Measurements from ENCODE around the gene GJC2.

Gene GJC2

DNA sequence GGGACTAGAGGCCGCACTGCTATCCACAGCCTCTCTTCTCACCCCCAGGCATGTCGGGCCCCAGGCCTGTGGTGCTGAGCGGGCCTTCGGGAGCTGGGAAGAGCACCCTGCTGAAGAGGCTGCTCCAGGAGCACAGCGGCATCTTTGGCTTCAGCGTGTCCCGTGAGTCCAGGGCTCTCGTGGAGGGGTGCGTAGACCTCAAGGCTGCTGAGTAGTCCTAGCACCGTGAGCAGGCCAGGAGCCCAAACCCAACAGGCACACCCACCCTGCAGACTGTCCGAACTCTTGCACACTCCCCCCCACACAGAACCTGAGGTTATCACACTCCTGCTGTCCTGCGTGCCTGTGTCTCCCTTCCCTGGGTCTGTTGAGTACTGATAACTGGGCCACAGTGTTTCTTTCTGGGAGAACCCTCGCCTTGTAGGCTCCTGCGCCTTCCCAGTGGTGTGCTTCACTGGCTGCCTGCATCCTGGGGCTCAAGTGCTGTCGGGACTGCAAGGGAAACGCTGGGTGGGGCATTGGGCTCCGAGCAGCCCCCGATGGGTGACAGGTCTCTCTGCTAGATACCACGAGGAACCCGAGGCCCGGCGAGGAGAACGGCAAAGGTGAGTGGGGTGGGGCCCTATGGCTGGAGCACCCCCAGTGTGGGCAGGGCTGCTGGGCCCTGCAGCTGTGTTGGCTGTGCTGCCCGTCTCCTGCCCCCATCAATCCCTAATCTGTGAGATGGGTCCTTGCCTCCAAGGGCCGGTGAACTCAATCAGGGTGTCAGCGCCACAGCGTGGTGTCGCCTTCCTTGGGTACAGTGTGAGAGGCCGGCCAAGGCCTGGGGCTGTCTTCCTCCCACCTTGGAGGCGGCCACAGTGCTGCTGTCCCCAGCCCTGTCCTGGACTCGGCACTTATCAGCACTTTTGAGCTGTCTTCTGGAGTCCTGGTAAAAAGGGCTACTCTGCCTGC lies 4.0 kb upstream of the GJC2 start:
- DNase-seq (ENCODE audit: low read depth), result no peak

DNA sequence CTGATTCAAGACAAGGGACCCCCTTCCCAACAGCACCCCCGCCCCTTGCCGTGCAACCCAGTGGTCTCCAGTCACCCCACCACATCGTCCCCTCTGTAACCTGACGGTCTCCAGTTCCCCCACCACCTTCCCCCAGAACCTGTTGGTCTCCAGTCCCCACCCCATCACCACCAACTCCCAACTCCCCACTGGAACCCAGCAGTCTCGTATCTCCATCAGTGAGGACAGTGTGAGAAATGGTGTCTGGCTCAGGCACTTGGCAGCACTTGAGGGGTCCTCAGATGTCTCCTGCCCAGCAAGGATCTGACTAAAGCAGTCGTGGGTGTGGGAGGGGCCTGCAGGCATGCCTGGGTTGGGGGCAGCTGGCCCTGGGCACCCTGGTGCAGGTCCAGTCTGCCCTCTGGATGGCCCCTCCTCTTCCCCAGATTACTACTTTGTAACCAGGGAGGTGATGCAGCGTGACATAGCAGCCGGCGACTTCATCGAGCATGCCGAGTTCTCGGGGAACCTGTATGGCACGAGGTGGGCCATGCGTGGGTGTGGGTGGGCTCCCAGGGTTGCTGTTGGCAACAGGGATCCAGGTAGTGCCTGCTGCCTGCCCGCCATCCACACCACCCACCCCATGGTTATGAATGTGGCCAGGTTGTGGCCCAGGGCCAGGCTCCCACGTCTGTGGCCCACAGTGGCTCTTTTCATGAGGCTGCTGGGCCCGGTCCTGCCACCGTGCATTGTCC lies 3.1 kb upstream of the GJC2 start:
- DNase-seq (ENCODE audit: low read depth), result no peak

DNA sequence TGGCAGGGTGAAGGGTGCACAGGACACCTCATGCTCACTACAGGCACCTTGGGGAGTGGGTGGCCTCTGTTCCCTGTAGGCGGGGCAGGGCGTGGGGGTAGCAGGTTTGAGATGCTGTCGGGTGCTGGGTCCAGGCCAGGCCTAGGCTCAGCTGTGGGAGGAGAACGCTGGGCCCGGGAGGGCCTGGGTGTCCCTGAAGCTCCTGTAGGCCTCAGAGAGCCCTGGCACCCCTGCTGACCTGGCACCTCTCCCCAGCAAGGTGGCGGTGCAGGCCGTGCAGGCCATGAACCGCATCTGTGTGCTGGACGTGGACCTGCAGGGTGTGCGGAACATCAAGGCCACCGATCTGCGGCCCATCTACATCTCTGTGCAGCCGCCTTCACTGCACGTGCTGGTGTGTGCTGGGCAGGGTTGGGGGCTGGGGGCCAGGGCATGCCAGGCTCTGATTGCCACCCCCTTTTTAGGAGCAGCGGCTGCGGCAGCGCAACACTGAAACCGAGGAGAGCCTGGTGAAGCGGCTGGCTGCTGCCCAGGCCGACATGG lies 2.5 kb upstream of the GJC2 start:
- DNase-seq (ENCODE audit: low read depth), result no peak

DNA sequence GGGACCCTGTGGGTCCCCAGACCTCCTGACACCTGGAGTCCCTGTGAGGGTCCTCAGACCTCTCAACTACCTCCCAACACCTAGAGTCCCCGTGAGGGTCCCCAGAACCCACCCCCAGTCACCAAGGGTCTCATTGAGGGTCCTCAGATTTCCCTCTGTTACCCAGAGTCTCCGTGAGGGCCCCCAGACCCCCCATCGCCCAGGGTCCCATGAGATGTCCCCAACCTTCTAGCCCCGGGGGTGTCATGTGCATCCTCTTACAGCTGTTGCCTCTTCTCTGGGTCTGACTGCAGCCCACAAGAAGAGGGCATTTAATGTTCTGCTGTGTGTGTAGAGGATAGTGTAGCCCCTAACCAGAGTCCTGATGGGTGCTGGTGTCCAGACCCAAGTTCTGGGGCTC lies 2.0 kb upstream of the GJC2 start:
- DNase-seq (ENCODE audit: low read depth), result no peak

DNA sequence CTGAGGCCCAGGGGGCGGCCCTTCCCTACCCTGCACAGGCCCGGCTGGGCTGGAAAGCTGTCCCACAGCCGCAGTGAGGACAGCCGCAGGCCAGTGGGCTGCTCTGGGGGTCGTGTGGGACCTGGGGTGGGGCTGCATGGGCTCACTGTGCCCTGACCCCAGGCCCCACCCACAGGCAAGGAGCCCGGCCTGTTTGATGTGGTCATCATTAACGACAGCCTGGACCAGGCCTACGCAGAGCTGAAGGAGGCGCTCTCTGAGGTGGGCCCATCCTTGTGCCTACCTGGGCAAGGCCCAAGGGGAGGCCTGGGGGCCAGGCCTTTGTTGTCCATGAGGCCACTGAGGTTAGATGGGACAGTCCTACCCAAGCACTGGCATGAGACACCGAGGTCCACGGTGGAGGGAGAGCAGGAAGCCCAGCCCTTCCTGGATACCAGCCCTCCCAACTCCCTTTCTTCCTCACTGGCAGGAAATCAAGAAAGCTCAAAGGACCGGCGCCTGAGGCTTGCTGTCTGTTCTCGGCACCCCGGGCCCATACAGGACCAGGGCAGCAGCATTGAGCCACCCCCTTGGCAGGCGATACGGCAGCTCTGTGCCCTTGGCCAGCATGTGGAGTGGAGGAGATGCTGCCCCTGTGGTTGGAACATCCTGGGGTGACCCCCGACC lies 1.4 kb upstream of the GJC2 start:
- DNase-seq (ENCODE audit: low read depth), result no peak

DNA sequence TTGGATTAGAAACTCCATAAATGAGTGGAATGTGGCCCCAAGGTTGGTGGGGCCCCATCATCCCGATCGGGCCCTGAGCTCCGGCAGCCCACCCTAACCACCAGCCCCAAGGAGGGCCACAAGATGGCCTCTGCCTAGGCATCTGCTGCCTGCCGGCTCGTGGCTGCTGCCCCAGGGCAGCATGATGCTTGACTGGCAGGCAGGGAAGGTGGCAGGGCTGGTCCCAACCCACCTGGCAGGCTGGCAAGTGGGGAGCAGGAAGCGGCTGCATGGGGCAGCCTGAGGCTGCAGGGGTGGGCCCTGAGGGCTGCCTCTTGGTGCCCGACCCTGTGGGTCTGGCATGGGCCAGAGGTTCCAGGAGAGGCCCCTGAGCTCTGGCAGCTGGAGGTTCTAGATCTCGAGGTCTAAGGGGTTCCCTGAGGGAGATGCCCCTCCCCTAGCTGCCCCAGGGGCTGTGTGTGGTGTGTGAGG lies 760 bp upstream of the GJC2 start:
- DNase-seq (ENCODE audit: low read depth), result no peak

DNA sequence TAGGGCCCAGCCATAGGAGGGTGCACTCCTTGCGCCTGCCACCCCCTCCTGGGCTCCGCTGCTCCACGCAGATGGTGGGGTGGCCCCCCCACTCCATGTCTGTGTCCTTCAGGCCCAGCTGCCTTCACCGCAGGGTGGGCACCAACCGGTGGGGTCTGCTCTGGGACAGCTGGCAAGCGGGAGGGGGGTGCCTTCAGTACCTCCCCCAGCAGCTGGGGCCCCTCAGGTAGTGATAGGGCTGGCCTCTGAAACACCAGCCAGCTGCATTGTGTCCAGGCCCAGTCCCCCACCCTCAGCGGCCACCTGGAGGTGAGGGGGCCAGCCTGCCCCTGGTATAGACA lies 360 bp downstream of the GJC2 start:
- no peak for DNase-seq (ENCODE audit: low read depth)

DNA sequence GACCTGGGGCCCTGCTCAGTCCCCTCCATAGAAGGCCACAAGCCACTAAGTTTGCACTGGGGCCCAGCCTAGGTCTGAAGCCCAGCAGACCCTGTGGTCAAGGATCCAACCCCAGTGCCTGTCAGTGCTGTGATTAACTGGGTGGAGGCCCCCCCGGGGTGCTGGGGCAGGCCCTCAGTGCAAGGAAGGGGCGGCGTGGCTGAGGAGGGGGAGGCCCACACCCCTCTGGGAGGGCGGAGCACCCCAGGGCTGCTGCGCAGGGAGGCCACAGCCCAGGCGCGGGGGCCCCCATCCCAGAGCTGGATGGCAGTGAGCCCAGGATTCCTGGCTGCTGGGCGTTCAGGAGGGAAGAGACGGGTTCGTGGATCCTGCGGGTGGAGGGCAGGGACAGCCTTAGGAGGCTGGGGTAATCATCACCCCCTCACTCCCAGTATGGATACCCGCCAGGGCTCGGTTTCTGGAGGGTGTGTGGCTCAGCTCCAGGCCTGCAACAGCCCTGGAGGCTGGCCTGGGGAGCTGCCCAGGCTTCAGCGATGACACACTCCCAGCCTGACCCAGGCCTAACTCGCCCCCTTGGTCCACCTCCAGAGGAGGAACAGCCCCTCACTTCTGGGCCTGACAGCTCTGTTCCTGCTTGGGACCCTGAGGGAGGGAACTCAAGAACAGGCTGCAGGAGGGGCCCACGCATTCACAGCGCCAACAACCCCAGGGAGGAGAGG lies 890 bp downstream of the GJC2 start:
- peak; percentile 35 for DNase-seq (ENCODE audit: low read depth)

DNA sequence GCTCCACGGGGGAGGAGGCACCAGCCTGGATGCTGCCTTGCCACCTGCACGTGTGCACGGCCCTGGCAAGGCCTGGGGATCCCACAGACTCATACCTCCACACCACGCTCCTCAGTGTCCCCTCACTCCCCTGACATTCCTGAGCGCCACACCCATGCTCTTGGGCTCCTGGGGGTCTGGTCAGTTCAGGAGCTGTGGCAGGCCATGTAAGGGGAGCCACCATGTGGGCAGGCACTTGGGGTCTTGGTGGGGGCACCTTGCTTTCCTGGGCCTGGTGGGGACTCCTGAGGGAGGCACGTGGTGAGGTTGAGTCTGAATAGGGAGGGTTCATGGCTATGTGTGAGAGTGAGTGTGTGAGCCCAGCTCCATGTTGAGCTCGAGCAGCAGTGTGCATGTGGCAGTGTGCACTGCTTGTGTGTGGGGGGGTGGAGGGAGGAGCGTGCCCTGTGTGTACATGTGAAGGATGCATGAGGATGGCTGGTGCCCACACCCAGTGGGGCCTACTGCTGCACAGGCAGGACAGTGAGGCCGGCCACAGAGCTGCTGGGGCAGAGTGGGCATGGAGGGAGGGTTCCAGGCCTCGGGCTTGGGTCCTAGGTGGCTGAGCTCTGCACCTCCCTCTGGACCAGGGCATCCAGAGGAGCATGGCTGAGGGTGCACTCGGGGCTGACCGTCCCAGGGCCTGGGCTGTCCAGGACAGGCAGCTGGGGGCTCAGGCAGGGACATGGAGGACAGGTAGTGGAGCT lies 1.6 kb downstream of the GJC2 start:
- DNase-seq (ENCODE audit: low read depth), result no peak

DNA sequence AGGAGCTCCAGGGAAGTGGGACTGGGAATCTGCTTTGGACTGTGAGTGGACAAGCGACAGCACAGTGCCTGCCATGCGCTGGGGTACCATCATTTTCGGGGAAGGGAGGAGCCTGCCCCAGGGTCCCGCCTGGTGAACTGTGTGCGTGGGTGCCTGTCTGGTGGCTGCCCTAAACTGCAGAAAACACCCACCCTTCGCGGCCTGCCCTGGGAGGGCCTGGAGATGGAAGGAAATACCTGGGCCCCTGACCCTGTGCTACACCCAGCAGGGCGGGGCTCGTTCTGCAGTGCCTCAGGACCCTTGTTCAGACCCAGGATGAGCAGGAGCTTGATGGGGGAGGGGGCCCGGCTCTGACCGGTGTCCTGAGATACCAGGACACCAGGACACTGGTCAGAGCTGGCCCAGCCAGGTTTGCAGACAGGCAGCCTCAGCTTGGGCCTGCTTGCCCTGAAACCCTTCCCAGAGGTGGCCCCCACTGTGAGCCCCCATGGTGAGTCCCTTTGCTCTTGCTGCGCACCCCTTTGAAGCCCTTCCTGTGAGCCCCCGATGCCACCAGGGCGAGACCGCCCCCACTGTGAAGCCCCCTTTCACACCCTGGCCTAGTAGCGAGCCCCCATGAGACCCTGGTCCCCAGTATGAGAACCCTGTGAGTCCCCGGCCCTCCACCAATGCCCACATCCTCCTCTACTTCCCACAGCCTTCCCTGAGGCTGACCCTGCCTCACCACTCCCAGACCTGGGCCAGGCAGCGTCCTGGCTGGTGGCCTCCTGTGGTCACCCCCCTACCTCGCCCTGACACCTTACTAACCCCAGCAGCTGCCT lies 2.6 kb downstream of the GJC2 start:
- DNase-seq (ENCODE audit: low read depth), result no peak

DNA sequence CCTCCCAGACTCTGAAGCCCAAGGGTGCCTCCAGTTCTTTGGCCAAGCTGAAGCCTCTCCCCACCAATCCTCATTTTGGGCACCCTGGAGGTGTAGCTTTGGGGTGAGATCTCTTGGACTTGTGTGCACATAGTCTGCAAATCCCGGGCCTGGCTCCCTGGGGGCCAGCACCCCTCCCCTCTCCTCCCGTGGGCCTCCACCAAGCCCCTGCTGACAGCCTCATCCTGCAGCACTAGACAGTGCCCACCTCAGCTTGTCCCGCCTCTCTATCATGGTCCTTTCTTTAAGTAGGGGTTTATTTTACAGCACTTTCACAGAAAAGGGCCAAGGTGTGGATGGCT lies 3.2 kb downstream of the GJC2 start:
- no peak for DNase-seq (ENCODE audit: low read depth)

DNA sequence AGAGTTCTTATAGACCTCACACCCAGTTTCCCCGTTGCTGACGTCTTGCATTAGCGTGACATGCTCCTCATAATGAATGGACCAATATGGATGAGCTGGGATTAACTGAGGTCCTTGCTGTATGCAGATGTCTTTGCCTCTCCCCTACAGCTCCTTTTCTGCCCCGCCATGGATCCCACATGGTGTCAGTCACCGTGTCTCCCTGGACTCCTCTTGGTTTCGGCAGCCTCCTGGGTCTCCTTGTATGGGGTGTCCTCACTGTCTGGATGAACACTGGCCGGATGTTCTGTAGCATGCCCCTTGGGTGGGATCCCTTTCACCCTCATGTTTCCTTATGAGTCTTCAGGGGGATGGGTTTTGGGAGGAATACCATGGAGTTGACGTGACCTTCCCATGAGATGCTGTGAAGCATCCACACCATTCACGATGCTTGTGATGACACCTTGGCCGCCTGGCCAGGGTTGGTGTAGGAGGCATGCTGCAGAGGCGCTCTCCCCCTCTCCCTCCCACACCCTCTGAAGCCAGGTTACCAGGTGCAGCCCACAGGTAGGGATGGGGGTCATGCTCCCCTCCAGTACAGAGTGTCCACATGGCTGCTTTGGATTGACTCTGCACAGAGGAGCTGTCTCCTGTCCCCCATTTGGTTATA lies 4.4 kb downstream of the GJC2 start:
- DNase-seq (ENCODE audit: low read depth), result no peak

DNA sequence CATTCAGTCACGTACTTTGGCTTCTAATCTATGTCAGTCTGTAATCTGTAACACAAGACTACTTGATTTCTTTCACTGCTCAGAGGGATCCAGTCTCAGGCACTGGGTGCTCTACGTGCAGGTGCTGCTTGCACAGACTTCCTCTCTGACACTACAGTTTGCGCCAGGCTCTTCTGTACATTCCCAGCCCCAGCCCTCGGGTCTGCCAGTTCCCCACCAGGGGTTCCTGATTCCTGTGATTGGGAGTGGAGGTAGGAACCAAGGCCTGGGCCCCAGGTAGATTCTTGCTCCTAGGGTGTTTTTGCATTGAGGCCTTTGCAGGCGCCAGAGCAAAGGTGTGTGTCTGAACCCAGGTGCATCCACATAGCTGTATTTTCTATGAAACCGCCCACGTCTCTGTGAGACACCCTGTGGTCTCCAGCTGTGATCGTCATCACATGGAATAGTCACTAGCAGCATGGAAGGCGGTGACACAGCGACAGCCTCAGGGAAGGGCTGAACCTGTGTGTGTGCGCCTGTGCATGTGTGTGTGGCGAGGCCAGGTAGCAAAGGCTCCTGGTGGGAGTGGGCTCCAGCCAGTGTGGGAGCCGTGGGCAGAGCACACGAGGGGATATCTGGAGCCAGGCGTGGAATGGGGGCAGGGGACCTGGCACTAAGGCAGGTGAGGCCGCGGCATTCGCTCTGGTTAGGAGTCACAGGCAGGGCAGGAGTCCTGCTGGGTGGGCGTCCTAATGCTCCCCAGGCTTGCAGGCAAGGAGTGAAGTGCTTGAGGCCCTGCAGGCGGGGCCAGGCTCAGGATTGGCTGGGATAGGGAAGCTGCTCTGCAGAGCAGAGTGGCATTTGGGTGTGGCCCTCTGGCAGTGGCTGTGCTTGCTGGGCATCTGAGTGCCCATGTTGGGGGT lies 5.2 kb downstream of the GJC2 start:
- no peak for DNase-seq (ENCODE audit: low read depth)

DNA sequence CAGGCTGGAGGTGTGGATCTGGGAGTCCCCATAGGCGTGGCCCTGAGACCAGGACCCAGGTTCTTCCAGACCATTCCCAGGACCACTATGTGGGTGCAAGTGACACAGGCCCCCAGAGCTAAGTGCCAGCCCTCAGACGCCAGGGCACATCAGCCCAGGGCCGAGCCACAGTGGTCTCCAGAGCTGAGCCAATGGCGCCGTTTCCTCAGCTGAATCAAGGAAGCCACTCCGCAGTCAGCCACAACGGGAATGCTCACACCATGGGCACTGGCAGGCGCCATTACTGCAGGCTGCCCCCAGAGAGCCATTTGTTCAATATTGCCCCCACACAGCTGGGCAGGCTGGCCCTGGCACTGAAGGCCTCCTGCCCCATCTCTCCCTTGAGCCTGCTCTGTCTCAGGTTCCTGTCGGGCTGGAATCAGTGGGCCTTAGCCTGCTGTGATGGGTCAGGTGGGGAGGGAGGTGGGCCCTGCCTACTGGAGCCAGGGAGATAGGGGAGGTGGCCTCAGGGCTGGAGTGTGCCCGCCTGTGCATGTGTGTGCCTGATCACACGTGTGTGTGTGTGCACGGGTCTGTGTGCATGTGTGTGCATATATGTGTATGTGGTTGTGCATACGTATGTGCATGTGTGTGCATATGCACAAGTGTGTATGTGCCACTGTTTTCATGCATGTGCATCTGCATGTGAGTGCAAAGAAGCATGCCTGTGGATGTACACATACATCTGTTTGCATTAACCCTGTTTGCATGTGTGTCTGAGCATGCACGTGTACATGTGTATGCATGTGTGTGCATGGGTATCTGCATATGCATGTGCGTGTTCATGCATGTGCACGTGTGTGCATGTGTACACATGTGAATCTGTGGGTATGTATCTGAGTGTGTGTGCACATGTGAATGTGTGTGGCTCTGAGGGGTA lies 6.1 kb downstream of the GJC2 start:
- no peak for DNase-seq (ENCODE audit: low read depth)

DNA sequence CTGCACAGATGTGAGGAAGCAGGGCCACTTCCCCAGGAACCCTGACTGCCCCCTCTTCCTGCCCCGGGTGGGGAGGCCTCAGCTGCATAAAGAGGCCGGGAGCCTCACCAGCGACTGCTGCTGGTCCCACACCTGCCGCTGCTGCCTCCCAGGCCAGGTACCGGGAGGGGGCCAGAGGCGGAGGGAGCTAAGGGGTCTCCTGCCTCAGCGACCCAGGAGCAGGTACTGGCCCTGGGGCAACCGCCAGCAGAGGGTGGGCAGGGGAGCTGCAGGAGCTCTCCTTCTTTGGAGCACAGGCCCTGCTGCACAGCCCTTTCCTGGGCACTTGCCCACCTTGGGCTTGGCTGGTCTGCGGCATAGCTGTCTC lies 6.8 kb downstream of the GJC2 start:
- DNase-seq (ENCODE audit: low read depth), result no peak

DNA sequence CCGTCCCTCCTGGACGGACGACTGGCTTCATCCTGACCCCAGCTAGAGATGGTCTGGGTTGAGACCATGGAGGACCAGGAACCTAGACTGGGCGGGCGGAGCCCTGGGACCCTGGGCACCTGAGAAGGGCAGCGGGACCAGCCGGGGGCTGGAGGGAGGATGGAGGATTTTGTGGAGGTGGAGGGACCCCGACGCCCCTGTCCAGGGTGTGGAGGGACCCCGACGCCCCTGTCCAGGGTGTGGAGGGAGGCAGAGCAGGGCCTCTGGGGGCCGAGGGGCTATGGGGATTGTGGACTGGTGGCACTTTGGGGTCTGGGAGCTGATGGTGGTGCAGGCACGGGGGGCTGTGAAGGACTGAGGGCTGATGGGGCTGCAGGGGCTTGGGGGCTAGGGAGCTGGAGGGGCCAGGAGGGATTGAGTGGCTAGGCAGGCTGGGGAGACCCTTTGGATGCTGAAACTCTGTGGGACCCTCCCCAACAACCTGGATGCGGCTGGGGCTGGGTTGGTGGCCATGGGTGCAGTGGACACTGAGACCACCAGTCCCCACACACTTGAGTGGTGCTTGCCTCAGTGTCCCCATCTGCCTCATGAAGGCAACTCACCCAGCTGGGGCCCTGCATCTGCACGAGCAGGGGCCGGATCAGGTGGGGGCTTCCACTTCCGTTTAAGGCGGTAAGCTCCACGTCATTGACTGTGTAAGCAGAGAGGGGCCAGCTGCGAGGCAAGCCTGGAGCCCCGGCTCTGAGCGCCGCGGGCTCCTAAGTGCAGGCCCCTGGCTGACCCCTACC lies 7.4 kb downstream of the GJC2 start:
- no peak for DNase-seq (ENCODE audit: low read depth)

DNA sequence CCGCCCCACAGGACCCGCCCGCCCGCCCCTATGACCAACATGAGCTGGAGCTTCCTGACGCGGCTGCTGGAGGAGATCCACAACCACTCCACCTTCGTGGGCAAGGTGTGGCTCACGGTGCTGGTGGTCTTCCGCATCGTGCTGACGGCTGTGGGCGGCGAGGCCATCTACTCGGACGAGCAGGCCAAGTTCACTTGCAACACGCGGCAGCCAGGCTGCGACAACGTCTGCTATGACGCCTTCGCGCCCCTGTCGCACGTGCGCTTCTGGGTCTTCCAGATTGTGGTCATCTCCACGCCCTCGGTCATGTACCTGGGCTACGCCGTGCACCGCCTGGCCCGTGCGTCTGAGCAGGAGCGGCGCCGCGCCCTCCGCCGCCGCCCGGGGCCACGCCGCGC lies 8.0 kb downstream of the GJC2 start:
- no peak for DNase-seq (ENCODE audit: low read depth)

All from ELR (cell line).